Measurements from ENCODE around the gene TRDMT1.
A peak's percentile ranks its signal among the peaks of the same experiment; 100 is the strongest.

TRDMT1 gene

DNA sequence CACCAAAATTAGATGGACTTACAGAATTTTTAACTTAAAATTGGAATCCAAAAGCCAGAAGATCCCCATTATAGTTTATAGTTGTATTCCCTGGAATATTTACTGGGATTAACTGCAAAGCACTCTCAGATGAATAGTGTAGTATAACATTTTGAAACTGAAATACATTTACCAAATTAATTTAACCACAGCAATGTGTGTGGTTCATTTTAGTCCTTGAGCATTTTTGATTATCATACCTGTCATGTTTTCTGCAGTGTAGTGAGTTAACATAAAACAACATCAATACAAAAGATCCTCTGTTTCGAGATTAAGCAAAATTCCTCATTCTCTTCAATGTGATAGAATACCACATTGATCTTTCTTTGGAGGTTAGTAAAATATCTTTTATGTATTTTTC lies 30.3 kb upstream of the TRDMT1 start:
- DNase-seq (ENCODE audit: low spot score), result no peak

DNA sequence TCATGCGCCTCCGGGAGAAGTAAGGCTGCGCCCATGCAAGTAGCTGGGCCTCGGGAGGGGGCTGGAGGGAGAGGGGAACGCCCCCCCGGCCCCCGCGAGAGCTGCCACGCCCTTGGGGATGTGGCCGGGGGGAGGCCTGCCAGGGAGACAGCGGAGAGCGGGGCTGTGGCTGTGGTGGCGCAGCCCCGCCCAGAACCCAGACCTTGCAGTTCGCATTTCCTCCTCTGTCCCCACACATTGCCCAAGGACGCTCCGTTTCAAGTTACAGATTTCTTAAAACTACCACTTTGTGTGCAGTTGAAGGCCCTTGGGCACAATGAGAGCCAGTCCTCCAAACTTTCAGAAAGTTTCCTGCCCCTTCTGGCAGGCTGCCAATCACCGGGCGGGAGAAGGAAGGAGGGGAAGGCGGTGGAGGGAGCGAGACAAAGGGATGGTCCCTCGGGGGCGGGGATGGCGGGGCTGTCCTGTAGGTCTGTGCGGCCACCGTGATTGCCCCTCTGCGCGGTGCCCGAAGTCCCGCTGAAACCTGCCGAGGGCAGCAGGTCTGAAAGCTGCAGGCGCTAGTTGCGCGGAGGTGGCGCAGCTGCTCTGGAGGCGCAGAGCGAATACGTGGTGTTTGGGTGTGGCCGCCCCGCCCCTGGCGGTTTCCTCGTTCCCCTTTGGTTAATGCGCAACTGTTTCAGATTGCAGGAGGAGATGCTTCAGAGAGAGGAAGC lies 28.7 kb upstream of the TRDMT1 start:
- peak; percentile 85 for DNase-seq (ENCODE audit: low spot score)

DNA sequence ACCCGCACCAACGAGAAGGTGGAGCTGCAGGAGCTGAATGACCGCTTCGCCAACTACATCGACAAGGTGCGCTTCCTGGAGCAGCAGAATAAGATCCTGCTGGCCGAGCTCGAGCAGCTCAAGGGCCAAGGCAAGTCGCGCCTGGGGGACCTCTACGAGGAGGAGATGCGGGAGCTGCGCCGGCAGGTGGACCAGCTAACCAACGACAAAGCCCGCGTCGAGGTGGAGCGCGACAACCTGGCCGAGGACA lies 28.2 kb upstream of the TRDMT1 start:
- no peak for DNase-seq (ENCODE audit: low spot score)

DNA sequence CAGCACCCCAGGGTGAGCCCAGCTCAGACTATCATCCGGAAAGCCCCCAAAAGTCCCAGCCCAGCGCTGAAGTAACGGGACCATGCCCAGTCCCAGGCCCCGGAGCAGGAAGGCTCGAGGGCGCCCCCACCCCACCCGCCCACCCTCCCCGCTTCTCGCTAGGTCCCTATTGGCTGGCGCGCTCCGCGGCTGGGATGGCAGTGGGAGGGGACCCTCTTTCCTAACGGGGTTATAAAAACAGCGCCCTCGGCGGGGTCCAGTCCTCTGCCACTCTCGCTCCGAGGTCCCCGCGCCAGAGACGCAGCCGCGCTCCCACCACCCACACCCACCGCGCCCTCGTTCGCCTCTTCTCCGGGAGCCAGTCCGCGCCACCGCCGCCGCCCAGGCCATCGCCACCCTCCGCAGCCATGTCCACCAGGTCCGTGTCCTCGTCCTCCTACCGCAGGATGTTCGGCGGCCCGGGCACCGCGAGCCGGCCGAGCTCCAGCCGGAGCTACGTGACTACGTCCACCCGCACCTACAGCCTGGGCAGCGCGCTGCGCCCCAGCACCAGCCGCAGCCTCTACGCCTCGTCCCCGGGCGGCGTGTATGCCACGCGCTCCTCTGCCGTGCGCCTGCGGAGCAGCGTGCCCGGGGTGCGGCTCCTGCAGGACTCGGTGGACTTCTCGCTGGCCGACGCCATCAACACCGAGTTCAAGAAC lies 27.7 kb upstream of the TRDMT1 start:
- DNase-seq (ENCODE audit: low spot score), result no peak

DNA sequence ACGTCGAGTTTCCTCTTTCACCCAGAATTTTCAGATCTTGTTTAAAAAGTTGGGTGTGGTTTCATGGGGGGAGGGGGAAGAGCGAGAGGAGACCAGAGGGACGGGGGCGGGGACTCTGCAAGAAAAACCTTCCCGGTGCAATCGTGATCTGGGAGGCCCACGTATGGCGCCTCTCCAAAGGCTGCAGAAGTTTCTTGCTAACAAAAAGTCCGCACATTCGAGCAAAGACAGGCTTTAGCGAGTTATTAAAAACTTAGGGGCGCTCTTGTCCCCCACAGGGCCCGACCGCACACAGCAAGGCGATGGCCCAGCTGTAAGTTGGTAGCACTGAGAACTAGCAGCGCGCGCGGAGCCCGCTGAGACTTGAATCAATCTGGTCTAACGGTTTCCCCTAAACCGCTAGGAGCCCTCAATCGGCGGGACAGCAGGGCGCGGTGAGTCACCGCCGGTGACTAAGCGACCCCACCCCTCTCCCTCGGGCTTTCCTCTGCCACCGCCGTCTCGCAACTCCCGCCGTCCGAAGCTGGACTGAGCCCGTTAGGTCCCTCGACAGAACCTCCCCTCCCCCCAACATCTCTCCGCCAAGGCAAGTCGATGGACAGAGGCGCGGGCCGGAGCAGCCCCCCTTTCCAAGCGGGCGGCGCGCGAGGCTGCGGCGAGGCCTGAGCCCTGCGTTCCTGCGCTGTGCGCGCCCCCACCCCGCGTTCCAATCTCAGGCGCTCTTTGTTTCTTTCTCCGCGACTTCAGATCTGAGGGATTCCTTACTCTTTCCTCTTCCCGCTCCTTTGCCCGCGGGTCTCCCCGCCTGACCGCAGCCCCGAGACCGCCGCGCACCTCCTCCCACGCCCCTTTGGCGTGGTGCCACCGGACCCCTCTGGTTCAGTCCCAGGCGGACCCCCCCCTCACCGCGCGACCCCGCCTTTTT lies 26.9 kb upstream of the TRDMT1 start, which contains the start of gene VIM:
VIM (plus strand) TSS at position 151 of the 925 bp plus-strand sequence. CDS start 1,182 bp downstream, outside the sequence.
- peak; percentile 90 for DNase-seq (ENCODE audit: low spot score)

DNA sequence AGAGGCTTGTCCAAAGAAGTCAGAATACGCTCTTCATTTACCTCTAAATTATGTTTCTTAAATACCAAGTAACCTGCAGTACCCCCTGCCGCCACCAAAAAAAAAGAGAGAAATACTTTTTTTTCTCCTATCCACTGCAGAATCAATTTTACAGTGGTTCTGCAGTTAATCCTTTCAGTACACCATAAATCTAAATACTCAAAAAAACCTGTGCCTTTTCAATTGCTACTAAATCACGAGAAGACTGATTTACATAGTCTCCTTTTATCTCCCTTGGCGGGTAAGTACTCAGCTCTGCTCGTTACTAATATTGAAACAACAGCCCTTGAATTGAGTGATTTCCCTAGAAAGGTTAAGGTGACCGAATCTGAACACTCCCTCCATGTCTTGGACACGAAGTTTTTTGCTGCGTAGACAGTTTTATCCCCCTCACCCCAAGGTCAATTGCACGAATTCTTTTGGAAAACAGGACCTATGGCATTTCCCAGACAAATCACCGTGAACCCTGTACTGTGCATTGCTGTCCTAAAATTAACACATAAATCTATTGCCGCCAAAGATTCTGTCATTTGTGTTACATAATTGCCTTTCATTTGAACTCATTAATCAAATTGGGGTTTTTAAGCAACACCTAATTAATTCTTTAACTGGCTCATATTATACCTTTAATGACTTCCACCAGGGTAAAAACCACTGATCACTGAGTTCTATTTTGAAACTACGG lies 26.1 kb upstream of the TRDMT1 start:
- DNase-seq (ENCODE audit: low spot score), result no peak

DNA sequence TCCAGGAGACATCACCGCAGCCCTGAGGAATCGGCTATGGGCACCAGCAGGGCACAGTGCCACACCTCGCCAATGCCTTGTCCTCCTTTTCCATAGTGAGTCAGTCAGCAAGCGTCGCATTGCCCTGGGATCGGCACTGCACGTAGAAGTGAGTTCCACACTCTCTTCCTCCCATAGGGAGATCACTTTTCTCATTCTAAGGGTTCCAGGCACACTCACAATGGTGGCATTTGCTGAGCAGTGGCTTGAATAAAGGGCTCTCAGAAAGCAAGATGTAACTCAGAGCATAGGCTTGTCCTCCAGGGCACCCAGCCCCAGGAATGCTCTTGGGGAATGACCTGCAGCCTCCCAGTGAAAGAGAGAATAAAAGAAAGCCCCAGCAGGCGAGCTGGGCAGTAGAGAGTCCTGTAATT lies 25.4 kb upstream of the TRDMT1 start:
- DNase-seq (ENCODE audit: low spot score), result peak; percentile 53

DNA sequence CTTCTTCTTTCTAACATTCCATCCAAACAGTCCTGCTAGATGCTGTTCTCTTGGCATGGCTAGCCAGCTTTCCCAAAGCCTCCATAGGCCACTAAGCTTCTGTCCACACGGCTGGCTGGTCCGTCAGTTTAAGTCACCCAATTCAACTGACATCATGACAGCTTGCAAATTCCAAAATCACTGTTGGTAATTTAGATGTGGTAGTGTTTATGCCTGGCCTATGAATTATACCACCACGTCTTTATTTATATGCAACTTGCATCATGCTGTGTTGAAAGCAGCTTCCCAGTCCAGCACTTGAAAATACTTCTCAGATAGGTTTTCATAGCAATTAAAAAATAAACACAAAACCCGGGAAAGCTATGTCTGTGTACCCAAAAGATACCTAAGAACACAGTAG lies 24.3 kb upstream of the TRDMT1 start:
- DNase-seq (ENCODE audit: low spot score), result no peak

DNA sequence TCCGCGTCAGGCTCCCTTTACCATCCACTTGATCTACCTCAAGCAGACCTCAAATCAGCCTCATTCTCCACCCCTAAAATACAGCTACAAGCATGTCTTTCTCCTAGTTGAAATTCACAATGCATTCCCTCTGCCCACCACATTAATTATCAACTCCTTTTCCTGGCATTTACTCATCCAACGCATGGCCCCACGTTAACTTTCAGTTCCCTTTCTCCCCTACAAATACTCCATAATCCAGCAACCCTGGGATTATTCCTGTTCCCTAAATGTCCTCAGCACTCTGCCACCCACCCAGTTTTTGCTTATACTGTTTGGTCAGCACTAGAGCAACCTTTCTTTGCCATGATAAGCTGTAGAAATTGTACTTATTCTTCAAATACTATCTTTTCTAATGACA lies 20.9 kb upstream of the TRDMT1 start:
- no peak for DNase-seq (ENCODE audit: low spot score)

DNA sequence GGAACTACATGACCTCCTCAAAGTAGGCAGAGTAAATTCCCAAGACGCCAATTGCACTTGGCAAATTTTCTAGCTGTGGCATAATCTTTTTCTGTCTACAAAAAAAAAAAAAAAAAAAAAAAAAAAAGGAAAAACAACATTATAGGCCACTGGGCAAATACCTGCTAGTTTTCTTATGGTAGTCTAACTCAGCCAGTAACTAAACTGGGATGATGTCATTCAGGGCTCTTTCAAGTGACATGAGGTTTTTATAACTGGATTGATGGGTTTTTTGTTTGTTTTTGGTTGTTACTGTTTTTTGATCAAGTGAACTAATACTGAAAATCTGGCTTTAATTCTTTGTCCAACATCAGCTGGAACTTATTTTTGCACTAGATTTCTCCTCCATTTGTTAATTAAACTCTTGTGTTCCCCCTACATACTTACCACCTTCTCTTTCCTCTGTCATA lies 19.2 kb upstream of the TRDMT1 start:
- no peak for DNase-seq (ENCODE audit: low spot score)

DNA sequence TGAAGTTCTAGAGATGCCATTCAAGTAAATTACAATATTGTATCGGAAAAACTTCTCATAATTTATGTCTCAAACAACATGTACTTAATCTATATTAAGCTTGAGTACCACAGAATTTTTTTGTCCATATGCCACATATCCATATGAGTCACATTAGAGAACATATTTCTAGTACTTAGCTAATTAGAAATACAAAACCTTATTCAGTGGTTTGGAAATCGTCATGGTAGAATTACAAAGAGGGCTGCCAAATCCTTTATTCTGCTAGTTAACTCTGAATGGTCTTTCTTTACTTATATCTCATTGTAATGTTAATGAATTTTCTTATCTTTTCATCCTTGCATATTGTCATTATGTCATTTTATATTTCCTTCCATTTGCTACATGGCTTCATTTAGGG lies 17.6 kb upstream of the TRDMT1 start:
- no peak for DNase-seq (ENCODE audit: low spot score)

DNA sequence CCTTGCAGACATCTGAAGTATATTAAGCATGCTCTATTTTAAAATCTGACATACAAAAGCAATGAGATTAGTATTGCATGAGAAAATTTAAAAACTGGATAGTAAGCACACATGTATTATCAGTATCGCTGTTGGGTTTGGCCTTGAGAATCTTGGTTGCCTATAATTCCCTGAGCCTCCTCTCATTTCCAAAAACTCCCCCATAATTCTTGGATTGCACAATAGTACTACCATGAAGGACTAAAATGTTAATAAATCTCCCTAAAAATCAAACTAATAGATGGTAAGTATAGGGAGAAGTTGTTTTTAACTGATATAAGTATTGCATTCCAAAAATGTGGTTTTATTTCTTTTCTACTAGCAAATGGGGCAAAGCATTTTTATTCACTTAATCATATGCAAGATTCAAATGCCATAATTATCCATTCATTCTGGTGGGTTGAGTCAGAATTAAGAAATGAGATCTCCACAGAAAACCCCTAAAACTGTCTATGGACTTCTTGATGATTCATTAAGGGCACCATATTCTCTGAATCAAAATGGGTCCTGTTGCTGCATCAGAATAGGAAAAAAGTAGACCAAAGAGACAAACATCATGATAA lies 16.3 kb upstream of the TRDMT1 start:
- no peak for DNase-seq (ENCODE audit: low spot score)

DNA sequence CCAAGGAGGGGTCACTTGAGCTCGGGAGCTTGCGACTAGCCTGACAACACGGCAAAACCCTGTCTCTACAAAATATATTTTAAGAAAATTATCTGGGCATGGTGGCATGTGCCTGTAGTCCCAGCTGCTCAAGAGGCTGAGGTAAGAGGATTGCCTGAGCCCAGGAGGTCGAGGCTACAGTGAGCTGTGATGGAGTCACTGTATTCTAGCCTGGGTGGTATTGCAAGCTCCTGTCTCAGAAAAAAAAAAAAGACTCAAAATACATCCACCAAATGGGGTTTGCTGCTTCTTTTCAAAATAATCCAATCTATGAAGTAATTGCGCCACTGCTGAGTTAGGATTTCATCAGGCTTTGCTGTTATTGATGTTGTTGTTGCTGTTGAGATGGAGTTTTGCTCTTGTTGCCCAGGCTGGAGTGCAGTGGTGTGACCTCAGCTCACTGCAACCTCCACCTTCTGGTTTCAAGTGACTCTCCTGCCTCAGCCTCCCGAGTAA lies 15.5 kb upstream of the TRDMT1 start:
- DNase-seq (ENCODE audit: low spot score), result no peak

DNA sequence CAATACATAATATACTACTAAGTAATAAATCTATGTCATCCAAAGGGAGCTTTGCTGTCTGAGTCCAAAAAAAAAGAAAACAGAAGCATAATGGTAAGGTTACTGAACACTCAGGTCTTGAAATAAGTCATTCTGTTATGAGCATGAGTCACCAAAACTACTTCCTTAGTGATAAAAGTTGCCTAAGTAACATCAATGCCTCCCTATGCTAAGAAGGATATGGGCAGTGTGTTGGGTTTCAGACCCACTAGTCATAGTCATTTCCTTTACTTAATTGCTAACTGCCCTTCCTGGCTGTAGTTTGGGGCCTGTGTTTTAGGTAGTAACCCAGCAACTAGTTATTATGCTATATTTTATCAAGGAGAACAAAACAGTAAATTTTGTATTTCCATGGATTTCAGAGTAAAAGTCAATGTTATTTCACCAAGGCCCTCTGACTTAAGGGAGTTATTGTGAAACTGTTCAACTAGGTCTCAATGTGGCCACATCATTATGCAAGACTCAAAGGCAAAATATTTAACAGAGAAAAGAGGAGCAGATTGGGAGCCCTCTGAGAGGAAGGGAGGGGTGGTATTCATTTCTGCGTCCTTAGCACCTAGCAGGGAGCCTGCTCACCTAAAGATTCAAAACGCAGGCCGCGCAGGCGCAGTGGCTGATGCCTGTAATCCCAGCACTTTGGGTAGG lies 14.9 kb upstream of the TRDMT1 start:
- DNase-seq (ENCODE audit: low spot score), result no peak

DNA sequence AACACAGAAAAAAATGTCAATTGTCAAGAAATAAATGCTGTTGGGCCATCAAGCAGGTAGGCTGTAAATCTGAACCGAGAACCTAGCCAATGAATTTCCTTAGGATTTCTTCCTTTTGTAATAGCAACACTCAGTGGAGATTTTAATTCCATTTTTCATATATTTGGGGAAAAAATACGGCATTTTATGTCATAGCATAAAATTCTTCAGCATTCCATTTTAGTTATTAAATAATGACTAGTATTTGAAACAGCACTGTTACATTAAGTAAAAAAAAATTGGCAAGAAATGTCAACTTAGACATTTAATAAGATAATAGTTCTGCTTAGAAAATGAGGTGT lies 14.3 kb upstream of the TRDMT1 start:
- no peak for DNase-seq (ENCODE audit: low spot score)

DNA sequence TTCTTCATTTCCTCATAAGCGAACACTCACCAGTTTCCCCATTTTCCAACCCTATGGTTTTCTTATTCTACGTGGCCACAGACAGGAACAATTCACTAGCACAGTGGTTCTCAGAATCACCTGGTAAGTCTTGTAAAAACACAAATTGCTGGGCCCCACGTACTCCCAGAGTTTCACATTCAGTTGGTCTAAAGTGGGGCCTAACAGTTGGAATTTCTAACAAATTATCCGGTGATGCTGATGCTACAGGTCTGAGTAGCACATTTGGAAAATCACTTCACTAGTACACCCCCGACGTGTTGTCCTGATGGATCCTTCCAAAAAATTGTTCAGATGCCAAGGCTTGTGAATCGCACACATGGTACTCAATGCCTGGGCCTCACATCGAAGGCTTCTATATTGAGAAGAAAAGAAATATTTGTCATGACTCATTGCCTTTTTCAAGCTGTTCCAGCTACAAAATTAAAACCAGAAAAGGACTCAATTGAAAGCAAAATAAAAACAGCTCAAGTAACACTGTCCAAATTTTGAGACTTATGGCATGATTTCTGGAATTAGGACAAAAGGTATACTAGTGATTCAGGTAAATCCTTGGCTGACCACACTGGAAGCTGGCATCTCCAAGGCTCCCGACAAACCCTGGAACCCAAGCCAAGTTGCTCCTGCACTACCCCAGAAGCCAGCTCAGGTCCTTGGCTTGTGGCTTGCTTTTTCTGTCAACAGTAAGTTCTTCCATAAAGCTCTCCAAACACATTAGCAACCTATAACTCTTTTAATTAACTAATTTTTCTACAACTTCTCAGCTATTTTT lies 13.7 kb upstream of the TRDMT1 start:
- no peak for DNase-seq (ENCODE audit: low spot score)

DNA sequence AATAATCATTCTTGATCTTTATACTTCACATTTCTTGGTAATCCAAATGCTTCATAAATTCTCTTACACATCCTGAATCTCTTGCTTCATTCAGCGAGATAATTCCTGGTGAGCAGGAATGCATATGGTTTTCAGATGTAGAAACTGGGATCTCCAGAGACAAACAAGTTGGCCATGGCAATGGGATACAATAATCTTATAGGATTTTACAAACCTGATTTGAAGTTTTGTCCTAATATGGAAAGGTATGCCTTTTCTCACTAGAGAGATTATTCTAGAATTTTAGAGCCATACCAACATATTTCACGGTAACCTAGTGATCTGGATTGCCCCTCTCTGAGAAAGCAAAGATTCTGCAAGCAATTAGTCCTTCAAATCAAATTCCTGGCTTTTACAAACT lies 13.1 kb upstream of the TRDMT1 start:
- DNase-seq (ENCODE audit: low spot score), result no peak

DNA sequence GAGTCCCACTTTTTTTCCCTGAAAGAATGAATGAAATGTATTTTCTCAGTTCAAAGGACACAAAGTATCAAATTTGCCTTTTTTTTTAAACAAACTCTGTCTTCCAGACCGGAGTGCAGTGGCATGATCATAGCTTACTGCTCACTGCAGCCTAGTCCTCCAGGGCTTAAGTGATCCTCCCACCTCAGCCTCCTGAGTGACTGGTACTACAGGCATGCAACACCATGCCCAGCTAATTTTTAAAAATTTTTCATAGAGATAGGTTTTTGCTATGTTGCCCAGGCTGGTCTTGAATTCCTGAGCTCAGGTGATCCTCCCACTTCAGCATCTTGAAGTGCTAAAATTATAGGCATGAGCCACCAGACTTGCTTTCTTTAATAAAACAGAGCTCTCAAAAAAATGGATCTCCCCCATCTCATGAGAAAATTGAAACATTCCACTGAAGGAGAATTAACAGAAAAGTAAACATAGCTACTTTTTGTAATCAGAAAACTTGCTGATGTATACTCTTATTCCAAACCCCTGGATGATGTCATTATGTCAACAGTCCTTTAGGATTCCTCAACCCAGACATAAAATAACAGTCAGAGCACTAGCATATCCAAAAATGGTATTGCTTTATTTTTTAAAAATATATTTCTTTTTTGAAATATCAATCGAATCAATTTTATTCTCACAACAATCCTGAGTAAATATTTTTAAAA lies 12.3 kb upstream of the TRDMT1 start:
- DNase-seq (ENCODE audit: low spot score), result no peak

DNA sequence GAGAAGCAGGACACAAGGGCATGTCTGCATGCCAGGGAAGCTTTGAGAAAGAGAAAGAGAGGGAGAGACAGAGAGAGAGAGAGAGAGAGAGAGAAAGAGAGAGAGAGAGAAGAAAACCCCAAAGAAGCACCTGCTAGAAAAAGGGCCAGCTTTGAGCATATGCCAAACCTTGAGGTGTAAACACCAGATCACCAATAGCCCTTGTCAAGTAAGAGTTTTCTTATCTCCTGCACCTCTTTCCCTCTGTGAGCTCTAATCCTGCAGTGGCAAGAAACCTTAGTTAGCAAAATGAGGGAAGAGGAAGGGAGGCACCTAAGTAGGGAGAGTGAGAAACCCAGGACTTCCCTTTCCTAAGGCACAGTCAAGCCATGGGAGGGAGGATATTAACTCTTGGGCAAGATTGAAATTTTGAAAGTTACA lies 11.3 kb upstream of the TRDMT1 start:
- DNase-seq (ENCODE audit: low spot score), result no peak

DNA sequence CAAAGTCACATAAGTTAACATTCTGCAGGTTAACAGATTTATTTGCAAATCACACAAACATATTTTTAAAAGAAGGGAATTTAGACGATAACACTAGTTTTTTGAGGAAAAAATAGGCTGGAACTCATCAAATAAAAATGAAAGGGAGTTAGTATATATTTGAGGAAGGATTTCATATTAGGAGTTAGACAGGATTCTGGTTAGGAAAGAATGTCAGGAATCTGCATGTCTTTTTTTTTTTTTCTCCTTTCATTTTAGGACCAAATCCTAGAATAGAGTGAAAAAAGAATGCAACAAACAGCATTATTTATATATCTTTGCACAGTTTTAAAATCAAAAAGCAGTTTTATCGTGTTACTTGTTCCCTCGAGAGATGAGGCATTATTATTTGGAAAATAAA lies 8.9 kb upstream of the TRDMT1 start:
- DNase-seq (ENCODE audit: low spot score), result no peak

Measured in ecto neural progenitor cell (in vitro differentiated cells).